NCI-H1105 (cell line): ENCODE data around the gene MRPL14.
"Not testable (repeated sequence)": the region's sequence is repeated elsewhere in the genome, so short reads cannot be mapped to it uniquely, and the experiment has no call there.

ENCODE experiments used
- DNase-seq: peaks from one replicate; lab custom pipeline; 2025; lab: John Stamatoyannopoulos, UW

The MRPL14 gene

GRCh38 chr6:44097782-44098317 is 29.4 kb downstream of the MRPL14 start:
- DNase-seq, result no peak

GRCh38 chr6:44096612-44097011 is 30.6 kb downstream of the MRPL14 start:
- peak; percentile 24 for DNase-seq

GRCh38 chr6:44095243-44095623 is 32.0 kb downstream of the MRPL14 start:
- DNase-seq, result not testable (repeated sequence)

GRCh38 chr6:44094403-44095242 is 32.6 kb downstream of the MRPL14 start:
- no peak for DNase-seq

GRCh38 chr6:44093750-44094402 is 33.4 kb downstream of the MRPL14 start:
- no peak for DNase-seq

GRCh38 chr6:44093066-44093465 is 34.2 kb downstream of the MRPL14 start:
- DNase-seq, result no peak

GRCh38 chr6:44091981-44092884 is 35.0 kb downstream of the MRPL14 start:
- DNase-seq, result no peak

GRCh38 chr6:44091356-44091755 is 35.9 kb downstream of the MRPL14 start:
- DNase-seq, result not testable (repeated sequence)

- DNase-seq, result no peak
These were observed 36.8 kb downstream of the MRPL14 start for GRCh38 chr6:44090465-44090864.

- DNase-seq, result no peak
These were observed 38.2 kb downstream of the MRPL14 start for GRCh38 chr6:44088827-44089590.

GRCh38 chr6:44087623-44088022 is 39.6 kb downstream of the MRPL14 start:
- DNase-seq, result no peak

- peak; percentile 8 for DNase-seq
These were observed 40.2 kb downstream of the MRPL14 start for GRCh38 chr6:44086931-44087574.

- DNase-seq, result no peak
These were observed 42.0 kb downstream of the MRPL14 start for GRCh38 chr6:44085219-44085618.

- DNase-seq, result no peak
These were observed 42.8 kb downstream of the MRPL14 start for GRCh38 chr6:44084231-44085014.

- DNase-seq, result no peak
These were observed 44.4 kb downstream of the MRPL14 start for GRCh38 chr6:44082872-44083321.

GRCh38 chr6:44081753-44082152 is 45.5 kb downstream of the MRPL14 start:
- DNase-seq, result no peak

- no peak for DNase-seq
These were observed 46.4 kb downstream of the MRPL14 start for GRCh38 chr6:44080561-44081521.

GRCh38 chr6:44079672-44080071 is 47.6 kb downstream of the MRPL14 start:
- no peak for DNase-seq
